Astrocyte (in vitro differentiated cells and primary cell): ENCODE measurements around the gene GLB1L3.

ENCODE experiments used
- EZH2 ChIP-seq: IDR thresholded peaks from 2 replicates; pipeline ENCODE4 v1.6.1; 2012; ENCODE audit warnings: mild to moderate bottlenecking, low read length, inconsistent platforms; ENCODE audit not compliant: insufficient read depth
- TF ChIP-seq, protein P1 (sequence below): IDR thresholded peaks from 2 replicates; pipeline ENCODE4 v1.5.1; 2011; ENCODE audit warnings: low read depth, mild to moderate bottlenecking, inconsistent platforms, low read length, moderate library complexity; ENCODE audit not compliant: insufficient read depth

- TF ChIP-seq, protein P1, sequence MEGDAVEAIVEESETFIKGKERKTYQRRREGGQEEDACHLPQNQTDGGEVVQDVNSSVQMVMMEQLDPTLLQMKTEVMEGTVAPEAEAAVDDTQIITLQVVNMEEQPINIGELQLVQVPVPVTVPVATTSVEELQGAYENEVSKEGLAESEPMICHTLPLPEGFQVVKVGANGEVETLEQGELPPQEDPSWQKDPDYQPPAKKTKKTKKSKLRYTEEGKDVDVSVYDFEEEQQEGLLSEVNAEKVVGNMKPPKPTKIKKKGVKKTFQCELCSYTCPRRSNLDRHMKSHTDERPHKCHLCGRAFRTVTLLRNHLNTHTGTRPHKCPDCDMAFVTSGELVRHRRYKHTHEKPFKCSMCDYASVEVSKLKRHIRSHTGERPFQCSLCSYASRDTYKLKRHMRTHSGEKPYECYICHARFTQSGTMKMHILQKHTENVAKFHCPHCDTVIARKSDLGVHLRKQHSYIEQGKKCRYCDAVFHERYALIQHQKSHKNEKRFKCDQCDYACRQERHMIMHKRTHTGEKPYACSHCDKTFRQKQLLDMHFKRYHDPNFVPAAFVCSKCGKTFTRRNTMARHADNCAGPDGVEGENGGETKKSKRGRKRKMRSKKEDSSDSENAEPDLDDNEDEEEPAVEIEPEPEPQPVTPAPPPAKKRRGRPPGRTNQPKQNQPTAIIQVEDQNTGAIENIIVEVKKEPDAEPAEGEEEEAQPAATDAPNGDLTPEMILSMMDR, result no peak
- TF ChIP-seq EZH2, result no peak
These were observed 46.4 kb downstream of the GLB1L3 start for GRCh38 chr11:134322553-134322952.
